Parathyroid adenoma (tissue), 2 donors: ENCODE results near the gene BICD2.

Experiments used
- H2AFZ ChIP-seq: fragments of 300-600 bp; sonication (generic); one replicate; pipeline ENCODE4 v1.7.0; 2017; ENCODE audit warnings: antibody characterized with exemption, mild to moderate bottlenecking
- H3K27ac ChIP-seq: fragments of 300-600 bp; sonication (generic); one replicate; pipeline ENCODE4 v1.7.0; 2017
- H3K27me3 ChIP-seq: fragments of 300-600 bp; sonication (generic); one replicate; pipeline ENCODE4 v1.7.0; 2017; ENCODE audit warnings: low read length; ENCODE audit not compliant: control insufficient read depth, insufficient read depth
- H3K36me3 ChIP-seq: fragments of 300-600 bp; sonication (generic); one replicate; pipeline ENCODE4 v1.7.0; 2017; ENCODE audit warnings: low read length; ENCODE audit not compliant: control insufficient read depth, insufficient read depth
- H3K4me1 ChIP-seq: fragments of 300-600 bp; sonication (generic); one replicate; pipeline ENCODE4 v1.7.0; 2017; ENCODE audit warnings: control low read depth
- H3K4me2 ChIP-seq: fragments of 300-600 bp; sonication (generic); one replicate; pipeline ENCODE4 v1.7.0; 2017; ENCODE audit warnings: low read length
- H3K4me3 ChIP-seq: fragments of 300-600 bp; sonication (generic); one replicate; pipeline ENCODE4 v1.7.0; 2017; ENCODE audit warnings: low read depth, low read length
- H3K79me2 ChIP-seq: fragments of 300-600 bp; sonication (generic); one replicate; pipeline ENCODE4 v1.7.0; 2017; ENCODE audit warnings: control low read depth
- H3K9ac ChIP-seq: fragments of 300-600 bp; sonication (generic); one replicate; pipeline ENCODE4 v1.7.0; 2017; ENCODE audit warnings: mild to moderate bottlenecking
- H3K9me3 ChIP-seq: fragments of 300-600 bp; sonication (generic); one replicate; pipeline ENCODE4 v1.7.0; 2017; ENCODE audit warnings: low read length; ENCODE audit not compliant: control insufficient read depth
- CTCF ChIP-seq: fragments of 300-600 bp; sonication (generic); IDR thresholded peaks from one replicate; pipeline ENCODE4 v1.7.0; 2017; ENCODE audit warnings: antibody characterized with exemption, mild to moderate bottlenecking
- donor health status: primary hyperparathyroidism.

The BICD2 gene

GRCh38 chr9:92665836-92666235 lies 98.8 kb downstream of the BICD2 start:
- no peaks in the 10 kb centered on the region for H3K36me3 ChIP-seq
- no peak overlapping the region for H3K9ac ChIP-seq
- no peaks in the 10 kb centered on the region for H3K27me3 ChIP-seq
- no peak overlapping the region for H3K4me3 ChIP-seq
- H3K4me2 ChIP-seq, result no peak overlapping the region
- H3K79me2 ChIP-seq, result peaks cover 13% of the 10 kb centered on the region
- H3K27ac ChIP-seq, result no peak overlapping the region
- peaks cover 10% of the 10 kb centered on the region for H3K4me1 ChIP-seq
- TF ChIP-seq CTCF, result no peak
- H2AFZ ChIP-seq, result no peak overlapping the region
- no peaks in the 10 kb centered on the region for H3K9me3 ChIP-seq

DNA sequence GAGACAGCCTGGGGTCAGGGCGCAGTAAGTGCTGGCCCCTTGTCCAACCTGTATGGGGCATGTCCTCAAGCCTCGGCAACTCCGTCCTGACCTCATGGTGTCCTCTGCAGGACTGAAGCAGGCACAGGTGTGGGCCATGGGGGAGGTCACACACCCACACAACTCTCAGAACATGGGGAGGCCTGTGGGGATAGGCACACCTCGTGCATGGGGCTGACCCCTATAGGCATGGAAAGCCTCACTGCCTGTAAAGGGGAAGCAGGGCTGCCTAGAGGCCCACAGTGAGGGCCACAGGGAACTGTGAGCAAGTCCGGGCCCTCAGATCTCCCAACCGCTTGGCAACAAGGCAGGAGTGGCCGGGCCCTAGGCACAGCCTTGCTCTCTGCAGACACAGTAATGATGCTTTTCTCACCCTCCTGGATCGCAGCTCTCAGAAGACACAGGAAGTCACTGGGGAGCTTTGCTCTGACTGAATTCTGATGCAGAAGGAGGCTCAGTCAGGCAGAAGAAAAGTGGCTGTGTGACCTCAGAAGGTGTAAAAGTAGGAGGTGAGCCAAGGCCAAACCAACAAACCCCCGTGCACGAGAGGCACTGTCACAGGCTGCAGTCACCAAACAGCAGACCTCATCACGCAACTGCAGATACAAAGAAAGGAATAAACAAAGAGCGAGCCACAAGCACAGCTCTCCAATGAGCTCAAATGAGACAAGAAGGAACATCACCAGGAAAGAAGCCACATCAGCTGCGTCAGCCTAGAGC lies 100.1 kb downstream of the BICD2 start:
- Histone ChIP-seq H3K4me2 (no peak overlapping the region), H3K36me3 (no peaks in the 10 kb centered on the region), H3K4me3 (no peak overlapping the region), H2AFZ (no peak overlapping the region), H3K9ac (no peak overlapping the region), H3K9me3 (no peaks in the 10 kb centered on the region), H3K27ac (peak overlapping the region; percentile 35), H3K79me2 (peaks cover 13% of the 10 kb centered on the region), H3K27me3 (no peaks in the 10 kb centered on the region), H3K4me1 (peaks cover 10% of the 10 kb centered on the region)
- TF ChIP-seq CTCF, result no peak

- H2AFZ ChIP-seq, result no peak overlapping the region
- H3K4me1 ChIP-seq, result peaks cover 10% of the 10 kb centered on the region
- H3K9ac ChIP-seq, result no peak overlapping the region
- no peak overlapping the region for H3K27ac ChIP-seq
- H3K36me3 ChIP-seq, result no peaks in the 10 kb centered on the region
- no peak for TF ChIP-seq CTCF
- H3K79me2 ChIP-seq, result peaks cover 13% of the 10 kb centered on the region
- no peaks in the 10 kb centered on the region for H3K27me3 ChIP-seq
- H3K4me3 ChIP-seq, result no peak overlapping the region
- H3K4me2 ChIP-seq, result no peak overlapping the region
- H3K9me3 ChIP-seq, result no peaks in the 10 kb centered on the region
Observed at GRCh38 chr9:92663951-92664350, 100.7 kb downstream of the BICD2 start.

- Histone ChIP-seq H3K9ac (no peak overlapping the region), H3K4me1 (peaks cover 10% of the 10 kb centered on the region), H3K36me3 (no peaks in the 10 kb centered on the region), H3K27me3 (no peaks in the 10 kb centered on the region), H3K79me2 (peaks cover 13% of the 10 kb centered on the region), H3K9me3 (no peaks in the 10 kb centered on the region), H2AFZ (no peak overlapping the region), H3K4me2 (no peak overlapping the region), H3K27ac (no peak overlapping the region), H3K4me3 (no peak overlapping the region)
- TF ChIP-seq CTCF, result no peak
Observed at GRCh38 chr9:92663126-92663525, 101.5 kb downstream of the BICD2 start.

DNA sequence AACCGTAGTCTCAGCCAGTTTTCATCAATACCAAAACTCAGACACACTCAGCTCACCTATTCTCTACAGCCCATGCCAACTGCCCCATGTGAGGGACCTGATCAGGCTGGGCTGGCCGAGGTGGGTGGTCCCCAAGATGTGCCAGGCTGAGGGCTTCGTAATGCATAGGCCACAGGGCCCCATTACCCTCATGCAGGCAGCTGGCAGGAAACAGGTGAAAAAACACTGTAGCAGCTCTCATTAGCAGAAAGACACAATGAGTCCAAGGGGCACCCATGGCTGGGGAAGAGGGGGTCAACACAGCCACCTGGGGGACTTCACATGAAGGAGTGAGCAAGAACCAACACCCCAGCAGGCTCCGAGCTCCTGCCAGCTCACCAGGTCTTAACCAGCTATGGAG lies 102.9 kb downstream of the BICD2 start:
- Histone ChIP-seq H3K4me3 (no peak overlapping the region), H3K4me1 (peaks cover 10% of the 10 kb centered on the region), H3K27me3 (no peaks in the 10 kb centered on the region), H3K9ac (no peak overlapping the region), H3K79me2 (peaks cover 17% of the 10 kb centered on the region), H3K36me3 (no peaks in the 10 kb centered on the region), H3K4me2 (no peak overlapping the region), H3K27ac (no peak overlapping the region), H3K9me3 (no peaks in the 10 kb centered on the region), H2AFZ (no peak overlapping the region)
- TF ChIP-seq CTCF, result no peak
